Esophagus squamous epithelium (tissue), 5 donors: ENCODE measurements around the gene ALPL. TPM values are rescaled to one million over a fixed set of nuclear protein-coding genes. Genes with fewer than 3 reads are reported as not detected.
"Not testable (repeated sequence)": the region's sequence is repeated elsewhere in the genome, so short reads cannot be mapped to it uniquely, and the experiment has no call there.

Experiments used
- DNase-seq: peaks from one replicate; lab custom pipeline; 2025; lab: John Stamatoyannopoulos, UW
- H3K27ac ChIP-seq, 4 donors: fragments of 200-600 bp; sonication (generic); one replicate each; pipeline ENCODE4 v1.5.1; 2016 to 2019; ENCODE audit warnings: mild to moderate bottlenecking in 1 of 4
- H3K27me3 ChIP-seq, 4 donors: fragments of 200-600 bp; sonication (generic); 1 replicate in 3 of 4; 2 replicates in 1 of 4; pipeline versions ENCODE4 v1.5.1 to v1.6.0; 2017 to 2021; ENCODE audit warnings: antibody characterized with exemption in 1 of 4
- H3K36me3 ChIP-seq, 3 donors: fragments of 200-600 bp; sonication (generic); one replicate each; pipeline ENCODE4 v1.5.1; 2016 to 2019
- H3K4me1 ChIP-seq, 3 donors: fragments of 200-600 bp; sonication (generic); one replicate each; pipeline ENCODE4 v1.5.1; 2017 to 2019
- H3K4me3 ChIP-seq, 4 donors: fragments of 200-600 bp; sonication (generic); 1 replicate in 3 of 4; 2 replicates in 1 of 4; pipeline ENCODE4 v1.5.1; 2016 to 2019; ENCODE audit warnings: mild to moderate bottlenecking in 2 of 4, moderate library complexity in 1 of 4
- H3K9me3 ChIP-seq, 3 donors: fragments of 200-600 bp; sonication (generic); one replicate each; pipeline ENCODE4 v1.5.1; 2016 to 2019
- POLR2A ChIP-seq, 4 donors: fragments of 450-650 bp; IDR thresholded peaks; one replicate each; pipeline ENCODE4 v1.6.1; 2017; ENCODE audit warnings: antibody characterized with exemption in 4 of 4, mild to moderate bottlenecking in 4 of 4, moderate library complexity in 3 of 4
- WGBS, 2 donors: methylation state at CpG; one replicate each; pipeline ENCODE4 v1.1.5; 2018; 5-methylcytosine and 5-hydroxymethylcytosine counted together
- intact Hi-C: fragments of 100-400 bp; cut with DNase I; formaldehyde crosslinking; loops from one replicate; pipeline ENCODE4 v1.15.0; 2022
- total RNA-seq, 4 donors: library from RNA; depleted of rRNA; stranded (reverse); fragments of >200 nt; gene quantifications; one replicate each; pipeline ENCODE4 v1.1.0, GENCODE V29; 2016
- TF ChIP-seq, protein P1 (sequence below), 6 experiments: fragments of 450-650 bp in 4 of 6; fragments of 200-600 bp in 2 of 6; sonication (generic) in 2 of 6; IDR thresholded peaks; one replicate each; pipeline ENCODE4 v1.5.1; 2016 to 2019; ENCODE audit warnings: antibody characterized with exemption in 6 of 6, mild to moderate bottlenecking in 4 of 6, moderate library complexity in 4 of 6
- donor health status: DM: yes; HTN: yes; CAD: no.

ALPL gene
- total RNA-seq, 4 donors from 2014 or later = 3.2 to 6.4 (median 4.7) TPM

DNA sequence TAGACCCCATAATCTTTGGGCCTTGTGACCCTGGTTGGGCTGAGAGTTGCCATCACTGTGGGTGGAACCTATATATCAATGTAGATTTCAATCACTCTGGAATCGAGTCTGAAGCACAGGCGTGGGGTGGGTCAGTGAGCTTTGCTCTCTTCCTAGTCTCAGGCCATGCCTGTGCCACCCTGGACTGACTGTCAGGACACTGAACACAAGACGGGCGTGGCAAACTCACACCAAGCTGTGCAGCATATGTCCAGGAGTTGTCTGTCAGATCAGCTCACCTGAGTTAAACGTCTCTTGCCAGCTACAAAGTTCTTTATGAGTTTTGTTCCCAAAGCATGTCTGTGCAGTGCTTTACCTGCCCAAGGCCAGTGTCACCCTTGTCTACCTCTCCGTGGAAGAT lies 30.9 kb upstream of the ALPL start:
- 78 to 86% methylated on average over 6 of the region's 6 CpGs for WGBS, 2 donors
- DNase-seq = no peak
- Histone ChIP-seq H3K36me3 (peaks cover 0 to 38% (median 0%) of the 10 kb centered on the region in 3 donors), H3K27me3 (no peaks in the 10 kb centered on the region), H3K9me3 (no peaks in the 10 kb centered on the region), H3K4me3 (no peak overlapping the region), H3K27ac (no peak overlapping the region), H3K4me1 (no peaks in the 10 kb centered on the region)
- TF ChIP-seq, protein P1, sequence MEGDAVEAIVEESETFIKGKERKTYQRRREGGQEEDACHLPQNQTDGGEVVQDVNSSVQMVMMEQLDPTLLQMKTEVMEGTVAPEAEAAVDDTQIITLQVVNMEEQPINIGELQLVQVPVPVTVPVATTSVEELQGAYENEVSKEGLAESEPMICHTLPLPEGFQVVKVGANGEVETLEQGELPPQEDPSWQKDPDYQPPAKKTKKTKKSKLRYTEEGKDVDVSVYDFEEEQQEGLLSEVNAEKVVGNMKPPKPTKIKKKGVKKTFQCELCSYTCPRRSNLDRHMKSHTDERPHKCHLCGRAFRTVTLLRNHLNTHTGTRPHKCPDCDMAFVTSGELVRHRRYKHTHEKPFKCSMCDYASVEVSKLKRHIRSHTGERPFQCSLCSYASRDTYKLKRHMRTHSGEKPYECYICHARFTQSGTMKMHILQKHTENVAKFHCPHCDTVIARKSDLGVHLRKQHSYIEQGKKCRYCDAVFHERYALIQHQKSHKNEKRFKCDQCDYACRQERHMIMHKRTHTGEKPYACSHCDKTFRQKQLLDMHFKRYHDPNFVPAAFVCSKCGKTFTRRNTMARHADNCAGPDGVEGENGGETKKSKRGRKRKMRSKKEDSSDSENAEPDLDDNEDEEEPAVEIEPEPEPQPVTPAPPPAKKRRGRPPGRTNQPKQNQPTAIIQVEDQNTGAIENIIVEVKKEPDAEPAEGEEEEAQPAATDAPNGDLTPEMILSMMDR (IDR thresholded peaks at IDR 0.05) = no peak
- no peak for TF ChIP-seq POLR2A (IDR thresholded peaks at IDR 0.05)
- intact Hi-C loops = no loop called here

DNA sequence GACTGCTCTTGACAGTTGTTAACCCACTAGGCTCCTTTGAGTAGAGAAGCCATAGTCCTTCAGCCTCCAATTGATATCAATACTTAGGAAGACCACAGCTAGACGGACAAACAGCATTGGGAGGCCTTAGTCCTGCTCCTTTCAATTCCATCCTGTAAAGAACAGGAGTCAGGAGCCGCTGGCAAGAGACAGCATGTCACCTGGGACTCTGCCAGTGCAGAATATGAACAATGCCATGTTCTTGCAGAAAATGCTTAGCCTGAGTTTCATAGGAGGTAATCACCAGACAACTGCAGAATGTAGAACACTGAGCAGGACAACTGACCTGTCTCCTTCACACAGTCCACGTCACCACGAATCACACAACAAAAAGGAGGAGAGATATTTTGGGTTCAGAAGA lies 25.3 kb upstream of the ALPL start:
- peaks cover 0 to 14% (median 0%) of the 10 kb centered on the region in 3 donors for H3K36me3 ChIP-seq
- WGBS, 2 donors = 100% methylated on average over 1 of the region's 4 CpGs; no CpG with 5 or more reads in 1 of the 2 donors
- H3K9me3 ChIP-seq, H3K27ac ChIP-seq, H3K4me3 ChIP-seq, intact Hi-C loops, H3K4me1 ChIP-seq, H3K27me3 ChIP-seq, DNase-seq: not testable (repeated sequence)

DNA sequence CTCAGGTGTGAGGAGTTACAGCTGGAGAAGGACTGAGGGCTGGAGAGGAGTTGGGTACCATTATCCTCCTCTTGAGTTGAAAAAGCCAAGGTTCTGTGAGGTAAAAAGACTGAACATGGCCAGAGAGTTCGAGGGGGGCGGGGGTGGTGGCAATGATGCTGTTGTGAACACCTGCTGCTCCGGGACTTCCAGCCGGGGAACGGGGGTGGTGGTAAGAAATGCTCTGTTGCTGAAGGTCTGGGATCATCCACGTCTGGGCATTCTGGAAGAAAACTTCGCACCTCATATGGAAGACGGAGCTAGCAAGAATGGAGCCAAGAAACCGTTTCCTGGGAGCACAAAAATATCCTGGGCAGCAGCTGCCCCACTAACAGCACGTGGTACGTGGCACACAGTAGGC lies 20.1 kb upstream of the ALPL start:
- no peak overlapping the region for H3K4me3 ChIP-seq
- H3K9me3 ChIP-seq = no peaks in the 10 kb centered on the region
- H3K4me1 ChIP-seq = peaks cover 0 to 9% (median 3%) of the 10 kb centered on the region in 3 donors
- intact Hi-C loops = no loop called here
- no peaks in the 10 kb centered on the region for H3K36me3 ChIP-seq
- no peak for DNase-seq
- H3K27ac ChIP-seq = no peak overlapping the region
- 85 to 88% methylated on average over 11 of the region's 11 CpGs for WGBS, 2 donors
- H3K27me3 ChIP-seq = peaks cover 0 to 23% (median 0%) of the 10 kb centered on the region in 4 donors
- no peak for TF ChIP-seq POLR2A (IDR thresholded peaks at IDR 0.05)
- TF ChIP-seq, protein P1 (IDR thresholded peaks at IDR 0.05) = no peak

DNA sequence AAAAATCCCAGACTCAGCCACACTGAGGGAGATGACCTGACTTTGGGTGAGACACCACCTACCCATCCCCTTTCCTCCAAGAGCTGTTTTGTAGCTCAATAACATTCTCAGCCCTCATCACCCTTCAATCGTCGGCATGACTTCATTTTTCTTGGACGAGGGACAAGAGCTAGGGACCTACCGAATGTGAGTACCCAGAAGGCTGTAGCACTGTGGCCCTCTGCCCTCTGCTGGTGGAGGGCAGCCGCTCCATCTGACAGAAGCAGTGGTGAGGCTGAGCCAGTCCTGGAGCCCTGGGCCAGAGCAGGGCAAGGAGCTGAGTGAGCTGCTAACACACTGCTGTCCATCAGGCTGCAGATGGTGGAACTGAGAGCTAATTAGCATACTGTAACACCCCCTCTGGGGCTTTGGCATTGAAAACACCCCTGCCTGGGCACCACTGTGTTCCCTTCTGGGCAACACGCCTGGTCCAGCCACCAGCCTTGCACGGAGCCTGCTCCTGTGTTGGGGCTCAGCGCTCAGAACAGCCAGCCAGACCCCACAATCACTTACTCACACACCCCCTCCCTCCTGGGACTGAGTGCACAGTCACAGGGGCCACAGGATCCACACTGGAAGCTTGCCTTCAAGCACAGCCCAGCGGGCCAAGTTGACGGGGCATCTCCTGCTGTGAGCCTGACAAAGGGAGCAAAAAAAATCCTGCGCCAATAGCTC lies 18.3 kb upstream of the ALPL start:
- no peak for DNase-seq
- 46 to 59% methylated on average over 5 to 8 of the region's 11 CpGs for WGBS, 2 donors
- Histone ChIP-seq H3K36me3 (no peaks in the 10 kb centered on the region), H3K27ac (no peak overlapping the region), H3K27me3 (peaks cover 0 to 23% (median 0%) of the 10 kb centered on the region in 4 donors), H3K4me3 (no peak overlapping the region), H3K4me1 (peaks cover 0 to 15% (median 3%) of the 10 kb centered on the region in 3 donors), H3K9me3 (no peaks in the 10 kb centered on the region)
- intact Hi-C loops = no loop called here
- TF ChIP-seq, protein P1 (IDR thresholded peaks at IDR 0.05) = peak in 5 of 6 experiments; percentile 39 to 77 (median 51)
- TF ChIP-seq POLR2A (IDR thresholded peaks at IDR 0.05) = no peak

DNA sequence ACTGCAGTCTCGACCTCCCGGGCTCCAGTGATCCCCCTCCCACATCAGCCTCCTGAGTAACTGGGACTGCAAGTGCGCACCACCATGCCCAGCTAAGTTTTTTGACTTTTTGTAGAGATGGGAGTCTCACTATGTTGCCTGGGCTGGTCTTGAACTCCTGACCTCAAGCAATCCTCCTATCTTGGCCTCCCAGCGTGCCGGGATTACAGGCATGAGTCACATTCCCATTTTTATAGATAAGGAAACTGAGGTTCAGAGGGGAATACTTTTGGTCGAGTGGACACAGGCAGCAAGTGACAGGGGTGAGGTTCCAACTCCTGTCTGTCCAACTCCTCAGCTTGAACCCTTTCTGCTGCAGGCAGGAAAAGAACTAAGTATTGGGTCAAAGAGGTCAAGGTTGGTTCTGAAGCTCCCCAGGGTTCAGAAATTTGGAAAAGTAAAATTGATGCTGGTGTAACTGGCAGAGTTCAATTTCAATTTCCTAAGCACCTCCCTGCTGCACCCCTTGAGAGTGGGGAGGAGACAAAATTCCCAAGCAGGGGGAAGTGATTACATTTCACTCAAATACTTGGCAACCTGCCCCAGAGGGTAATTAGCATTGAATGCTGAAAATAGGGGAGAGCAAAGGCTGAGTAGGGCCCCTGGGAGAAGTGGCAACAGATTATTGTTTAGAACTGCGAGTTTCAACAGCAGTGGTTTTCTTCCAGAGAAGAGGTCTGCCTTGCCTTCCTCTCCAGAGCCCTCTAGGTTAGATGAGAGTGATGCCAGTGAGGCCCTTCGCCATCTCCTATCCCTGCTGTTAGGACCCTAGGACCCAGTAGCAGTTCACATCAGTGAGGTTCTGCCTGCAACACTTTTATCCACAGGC lies 17.5 kb upstream of the ALPL start:
- peaks cover 0 to 15% (median 3%) of the 10 kb centered on the region in 3 donors for H3K4me1 ChIP-seq
- intact Hi-C loops = no loop called here
- no peak overlapping the region for H3K4me3 ChIP-seq
- H3K9me3 ChIP-seq = no peaks in the 10 kb centered on the region
- no peak for DNase-seq
- H3K36me3 ChIP-seq = no peaks in the 10 kb centered on the region
- 50 to 55% methylated on average over 6 to 8 of the region's 8 CpGs for WGBS, 2 donors
- peaks cover 0 to 23% (median 0%) of the 10 kb centered on the region in 4 donors for H3K27me3 ChIP-seq
- no peak overlapping the region for H3K27ac ChIP-seq
- TF ChIP-seq POLR2A (IDR thresholded peaks at IDR 0.05) = no peak
- TF ChIP-seq, protein P1 (IDR thresholded peaks at IDR 0.05) = no peak
